Measurements from ENCODE around the gene ZBTB47.

ZBTB47 gene

DNA sequence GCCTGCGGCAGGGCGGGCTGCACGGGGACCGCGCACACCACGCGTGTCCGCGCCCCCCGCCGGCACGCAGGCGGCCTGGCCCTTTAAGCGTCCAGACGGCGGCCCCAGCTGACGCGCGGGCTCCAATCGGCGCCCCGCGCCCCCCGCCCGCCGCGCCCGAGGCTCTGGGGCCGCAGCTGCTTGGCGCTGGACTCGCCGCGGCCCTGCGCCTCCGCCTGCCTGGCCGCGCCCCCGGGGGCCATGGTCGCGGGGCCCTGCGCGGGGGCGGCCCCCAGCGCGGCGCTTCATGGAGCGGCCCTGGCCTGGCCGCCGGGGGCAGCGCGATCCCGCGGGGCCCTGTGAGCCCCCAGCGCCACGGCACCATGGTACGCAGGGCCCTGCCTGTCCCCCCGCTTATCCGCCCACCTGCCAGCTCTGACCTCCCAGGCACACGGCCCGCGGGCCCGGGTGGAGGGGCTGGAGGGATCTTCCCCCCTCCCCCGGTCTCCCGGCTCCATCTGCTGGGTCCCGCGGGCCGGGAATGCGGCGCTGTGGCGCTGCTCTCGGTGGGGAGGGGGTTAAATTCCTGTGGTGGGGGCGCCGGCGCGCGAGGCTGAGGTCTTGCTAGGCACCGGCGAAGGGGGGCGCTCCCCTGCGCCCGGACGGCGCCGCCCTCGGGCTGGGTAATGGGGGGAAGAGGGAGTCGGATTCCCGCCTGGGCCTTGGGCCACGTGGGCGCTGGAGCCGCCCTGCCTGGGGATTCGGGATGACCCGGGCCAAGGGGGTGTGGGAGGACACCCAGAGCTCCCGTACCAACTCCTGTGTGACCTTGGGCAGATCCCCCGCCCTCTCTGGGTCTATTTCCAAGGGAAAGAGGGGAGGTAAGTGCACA is 1.1 kb downstream of the ZBTB47 start:
- DNase-seq: no peak

DNA sequence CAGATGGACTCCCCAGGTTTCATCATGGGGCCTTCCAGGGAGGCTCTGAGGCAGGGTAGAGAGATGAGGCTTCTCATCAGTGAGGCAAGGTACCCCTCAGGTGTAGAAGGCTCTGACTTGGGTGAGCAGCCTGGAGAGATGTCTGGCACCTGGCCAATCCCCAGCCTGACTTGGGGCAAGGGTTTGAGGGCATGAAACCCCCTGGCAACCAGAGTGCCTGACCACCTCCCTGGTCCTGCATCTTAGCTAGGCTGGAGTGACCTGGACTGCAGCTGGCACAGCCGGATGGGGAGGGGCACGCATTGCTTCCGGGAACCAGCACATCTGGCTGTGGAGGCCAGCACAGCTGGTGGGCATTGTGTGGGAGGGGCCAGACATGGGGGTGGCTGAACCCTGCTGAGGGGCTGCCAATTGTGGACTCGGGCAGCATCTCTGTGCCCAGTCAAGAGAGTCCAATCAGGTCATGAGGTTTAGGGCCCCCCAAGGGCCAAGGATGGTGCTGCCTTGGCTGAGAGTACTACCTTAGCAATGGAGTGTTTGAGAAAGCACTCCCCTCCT is 1.9 kb downstream of the ZBTB47 start:
- no peak for DNase-seq

DNA sequence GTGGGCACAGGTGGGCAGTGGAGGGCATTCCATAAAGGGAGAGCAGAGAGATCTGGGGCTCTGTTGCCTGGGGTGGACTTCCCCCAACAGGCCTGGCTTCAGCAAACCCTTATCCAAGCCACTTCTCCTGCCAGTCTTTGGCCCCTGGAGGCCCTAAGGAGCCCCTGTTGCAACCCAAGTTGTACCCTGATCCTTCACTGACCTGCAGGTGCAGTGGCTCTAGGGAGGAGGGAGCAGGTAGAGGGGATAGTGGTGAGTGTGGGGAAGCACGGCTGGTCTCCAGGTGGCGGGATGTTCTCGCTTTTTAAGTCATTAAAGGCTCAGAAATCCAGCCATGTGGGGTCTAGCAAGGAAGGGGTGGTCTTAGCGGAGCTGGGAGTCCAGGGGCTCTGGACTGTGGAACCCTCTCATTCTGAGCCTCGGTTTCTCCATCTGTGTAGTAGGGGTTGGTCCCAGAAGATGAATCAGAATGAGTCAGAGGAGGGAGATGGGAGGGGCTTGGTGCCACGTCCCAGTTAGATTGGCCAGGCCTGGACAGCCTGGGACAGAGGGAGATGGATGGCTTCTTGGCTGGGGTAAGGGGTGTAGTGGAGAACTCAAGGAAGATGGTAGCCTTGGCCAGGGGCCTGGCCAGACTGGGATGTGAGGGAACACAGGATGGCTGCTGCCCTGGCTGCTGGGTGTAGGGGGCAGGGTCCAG is 2.6 kb downstream of the ZBTB47 start:
- no peak for DNase-seq

DNA sequence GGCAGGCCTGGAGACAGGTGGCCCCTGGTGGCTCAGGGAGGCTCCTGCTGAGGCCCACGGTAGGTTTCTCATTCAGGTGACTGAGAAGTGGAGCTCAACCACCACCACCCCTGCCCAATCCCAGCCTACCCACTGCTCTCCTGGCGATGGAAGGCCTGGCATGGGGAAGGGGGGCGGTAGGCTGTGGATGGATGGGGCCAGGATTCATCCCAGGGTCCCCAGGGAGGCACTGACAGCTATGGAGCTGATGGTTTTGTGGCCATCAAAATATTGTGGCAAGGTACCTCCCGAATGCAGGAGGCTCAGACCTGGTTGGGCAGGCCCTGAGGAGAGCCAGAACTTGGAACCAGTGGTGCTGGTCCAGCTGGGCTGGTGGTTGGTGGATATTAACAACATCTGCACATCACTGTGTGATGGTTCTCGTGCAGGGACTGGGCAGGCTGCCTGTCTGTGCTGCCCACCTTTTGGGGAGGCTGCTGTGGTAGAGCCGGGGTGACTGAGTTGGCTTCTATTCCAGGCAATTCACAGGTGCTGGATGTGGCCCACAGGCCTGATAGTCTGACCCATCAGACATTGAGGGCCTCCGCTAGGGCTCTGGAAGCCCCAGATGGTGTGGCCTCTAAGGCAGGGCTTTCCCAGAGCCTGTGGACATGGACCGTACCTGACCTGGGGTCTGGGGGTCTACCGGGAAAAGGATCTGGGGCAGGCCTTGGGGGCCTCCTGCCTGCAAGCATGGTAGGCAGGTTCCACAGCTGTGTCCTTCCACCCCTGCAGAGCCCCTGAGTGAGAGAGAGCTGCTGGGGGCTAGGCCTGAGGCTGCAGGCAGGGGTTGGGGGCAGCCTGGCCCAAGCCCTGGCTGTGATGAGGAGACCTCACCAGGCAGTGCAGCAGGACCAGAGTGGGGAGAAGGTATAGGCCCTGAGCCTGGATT is 3.4 kb downstream of the ZBTB47 start:
- DNase-seq: no peak

GRCh38 chr3:42657675-42658074 is 4.2 kb downstream of the ZBTB47 start:
- DNase-seq: no peak

GRCh38 chr3:42658091-42658770 is 4.7 kb downstream of the ZBTB47 start:
- no peak for DNase-seq

GRCh38 chr3:42658771-42659390 is 5.4 kb downstream of the ZBTB47 start:
- no peak for DNase-seq

DNA sequence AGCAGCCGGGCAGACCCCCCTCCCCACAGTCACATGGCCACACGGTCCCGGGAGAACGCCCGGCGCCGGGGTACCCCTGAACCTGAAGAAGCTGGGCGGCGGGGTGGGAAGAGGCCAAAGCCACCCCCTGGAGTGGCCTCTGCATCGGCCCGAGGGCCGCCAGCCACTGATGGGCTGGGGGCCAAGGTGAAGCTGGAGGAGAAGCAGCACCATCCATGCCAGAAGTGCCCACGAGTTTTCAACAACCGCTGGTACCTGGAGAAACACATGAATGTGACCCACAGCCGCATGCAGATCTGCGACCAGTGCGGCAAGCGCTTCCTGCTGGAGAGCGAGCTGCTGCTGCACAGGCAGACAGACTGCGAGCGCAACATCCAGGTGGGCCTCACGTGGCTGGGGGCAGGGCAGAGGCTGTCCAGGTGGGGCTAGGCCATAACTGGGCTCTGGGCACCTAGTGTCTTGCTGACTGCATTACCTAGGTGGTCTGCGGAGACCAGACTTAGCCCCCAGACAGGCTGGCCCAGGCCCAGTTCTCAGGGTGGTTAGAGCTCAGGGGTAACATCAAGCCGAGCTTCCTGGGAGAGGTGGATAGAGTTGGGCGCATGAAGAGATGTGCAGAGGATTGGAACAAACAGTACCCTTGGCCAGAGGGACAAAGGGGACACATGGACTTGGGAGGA is 6.1 kb downstream of the ZBTB47 start:
- no peak for DNase-seq

GRCh38 chr3:42660131-42660715 is 6.7 kb downstream of the ZBTB47 start:
- no peak for DNase-seq

DNA sequence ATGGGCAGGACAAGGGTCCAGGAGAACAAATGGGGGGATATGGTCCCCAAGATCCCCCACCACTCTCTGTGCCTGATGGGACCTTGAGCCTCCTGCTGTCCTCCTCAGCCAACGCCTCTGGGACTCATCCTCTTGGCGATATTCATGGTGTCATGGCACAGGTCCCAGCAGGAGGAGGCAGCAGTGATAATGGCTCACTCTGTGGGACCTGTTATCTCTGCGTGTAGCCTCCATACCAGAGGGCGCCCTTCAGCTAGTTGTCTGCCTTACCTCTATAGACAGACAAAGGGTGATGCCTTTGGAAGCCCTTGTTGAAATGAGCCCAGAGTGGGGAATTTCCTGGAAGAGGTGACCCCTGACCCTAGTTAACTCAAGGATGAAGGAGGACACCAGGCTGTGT is 7.4 kb downstream of the ZBTB47 start:
- DNase-seq: no peak

- DNase-seq: no peak
Observed at GRCh38 chr3:42661593-42662022, 8.1 kb downstream of the ZBTB47 start.

- no peak for DNase-seq
Observed at GRCh38 chr3:42662037-42662812, 8.7 kb downstream of the ZBTB47 start.

DNA sequence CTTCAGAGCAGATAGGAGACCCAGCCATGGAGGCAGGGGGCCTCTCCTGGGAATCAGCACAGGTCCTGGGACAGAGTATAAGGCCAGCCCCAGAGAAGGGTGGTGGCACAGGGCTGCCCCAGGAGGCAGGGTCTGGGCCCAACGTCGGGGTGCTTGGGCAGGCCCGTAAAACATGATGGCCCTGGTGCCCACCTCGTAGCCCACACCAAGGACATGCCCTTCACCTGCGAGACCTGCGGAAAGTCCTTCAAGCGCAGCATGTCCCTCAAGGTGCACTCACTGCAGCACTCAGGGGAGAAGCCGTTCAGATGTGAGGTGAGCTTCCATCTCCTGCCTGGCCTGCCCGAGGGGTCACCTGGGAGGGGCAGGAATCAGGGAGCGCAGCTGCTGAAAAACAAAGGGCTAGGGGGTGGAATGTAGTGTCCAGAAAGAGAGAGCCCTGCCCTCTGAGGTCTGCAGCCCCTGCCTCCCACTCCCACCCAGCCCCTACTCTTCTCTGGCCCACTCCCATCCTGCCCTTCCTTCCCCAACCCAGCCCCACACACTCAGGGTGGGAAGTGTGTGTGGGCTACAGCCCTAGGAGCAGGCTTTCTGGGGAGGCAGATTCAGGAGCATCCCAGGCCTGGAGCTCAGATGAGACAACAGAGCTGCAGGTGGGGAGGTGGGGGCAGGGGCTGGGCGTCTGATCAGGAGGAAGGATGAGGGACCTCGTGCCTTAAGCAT is 9.5 kb downstream of the ZBTB47 start:
- DNase-seq: no peak

DNA sequence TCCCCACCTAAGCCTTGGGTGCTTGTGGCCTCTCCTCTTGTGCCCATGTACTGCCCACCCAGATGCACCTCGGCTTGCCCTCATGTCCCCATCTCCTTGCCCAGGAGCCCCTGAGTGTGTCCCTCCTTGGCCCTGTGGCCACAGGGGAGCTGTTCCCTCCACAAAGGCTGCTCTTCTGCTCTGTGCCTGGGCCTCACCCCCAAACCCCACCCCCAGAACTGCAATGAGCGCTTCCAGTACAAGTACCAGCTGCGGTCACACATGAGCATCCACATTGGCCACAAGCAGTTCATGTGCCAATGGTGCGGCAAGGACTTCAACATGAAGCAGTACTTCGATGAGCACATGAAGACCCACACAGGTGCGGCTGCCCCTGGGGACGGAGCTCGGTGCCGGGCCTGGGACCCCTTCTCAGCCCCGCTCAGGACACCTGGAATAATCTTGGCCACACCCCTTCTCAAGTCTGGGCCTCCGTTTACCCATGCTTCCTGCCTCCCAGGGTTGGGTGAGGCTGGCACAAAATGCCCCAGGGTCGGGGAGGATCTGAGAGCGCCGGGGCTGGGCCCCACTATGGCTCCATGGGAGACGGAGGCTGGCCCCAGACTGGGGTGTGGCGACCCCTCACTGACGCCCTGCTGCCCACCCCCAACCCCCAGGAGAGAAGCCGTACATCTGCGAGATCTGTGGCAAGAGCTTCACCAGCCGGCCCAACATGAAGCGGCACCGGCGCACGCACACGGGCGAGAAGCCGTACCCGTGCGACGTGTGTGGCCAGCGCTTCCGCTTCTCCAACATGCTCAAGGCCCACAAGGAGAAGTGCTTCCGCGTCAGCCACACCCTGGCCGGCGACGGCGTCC is 10.3 kb downstream of the ZBTB47 start:
- no peak for DNase-seq

DNA sequence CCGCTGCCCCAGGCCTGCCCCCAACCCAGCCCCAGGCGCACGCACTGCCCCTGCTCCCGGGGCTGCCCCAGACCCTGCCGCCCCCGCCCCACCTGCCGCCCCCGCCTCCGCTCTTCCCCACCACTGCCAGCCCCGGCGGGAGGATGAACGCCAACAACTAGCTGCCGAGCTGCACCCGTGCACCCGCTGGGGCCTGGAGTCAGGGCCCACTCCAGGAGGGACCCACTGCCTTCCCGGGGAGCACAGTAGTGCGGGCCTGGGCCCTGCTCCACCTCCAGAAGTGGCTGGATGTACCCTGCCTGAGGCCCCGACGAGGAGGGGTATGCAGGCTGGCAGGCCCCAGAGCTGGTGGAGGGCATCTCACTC is 10.9 kb downstream of the ZBTB47 start:
- no peak for DNase-seq

DNA sequence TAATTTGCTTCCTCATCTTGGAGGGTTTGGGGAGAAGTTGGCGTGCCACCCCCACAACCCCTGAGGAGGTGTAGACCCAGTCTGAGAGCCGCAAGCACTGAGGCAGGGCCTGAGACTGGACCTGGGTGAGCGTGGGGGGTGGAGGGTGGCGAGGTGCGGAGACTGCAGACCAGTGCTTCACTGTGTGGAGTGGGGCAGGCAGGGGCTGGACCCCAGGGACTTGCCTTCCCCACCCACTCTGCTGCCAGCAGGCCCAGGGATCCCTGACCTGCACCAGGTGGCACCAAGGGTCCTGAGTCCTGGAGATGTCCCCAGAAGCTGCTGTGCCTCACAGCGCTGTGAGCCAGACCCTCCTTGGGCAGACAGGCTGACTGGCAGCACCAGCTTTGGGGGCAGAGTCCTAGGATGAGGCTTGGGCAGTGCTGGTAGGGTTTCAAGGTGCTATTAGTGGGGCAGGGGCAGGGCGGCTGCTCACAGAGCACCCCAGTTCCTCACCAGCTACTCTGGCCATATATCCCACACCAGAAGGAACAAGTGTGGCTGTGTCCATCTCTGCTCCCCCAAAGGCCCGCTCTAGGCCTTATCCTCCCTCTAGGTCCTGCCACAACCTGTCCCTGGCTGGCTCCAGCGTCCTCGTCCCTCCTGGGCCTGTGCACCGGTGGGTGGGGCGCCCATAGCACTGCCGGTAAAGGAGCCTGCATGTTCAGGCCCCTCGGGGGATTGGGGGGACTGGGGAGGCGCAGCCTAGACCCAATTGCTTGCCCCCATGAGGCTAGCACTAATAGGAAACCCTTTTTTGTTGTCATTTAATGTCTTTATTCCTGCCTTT is 11.8 kb downstream of the ZBTB47 start:
- DNase-seq: no peak

DNA sequence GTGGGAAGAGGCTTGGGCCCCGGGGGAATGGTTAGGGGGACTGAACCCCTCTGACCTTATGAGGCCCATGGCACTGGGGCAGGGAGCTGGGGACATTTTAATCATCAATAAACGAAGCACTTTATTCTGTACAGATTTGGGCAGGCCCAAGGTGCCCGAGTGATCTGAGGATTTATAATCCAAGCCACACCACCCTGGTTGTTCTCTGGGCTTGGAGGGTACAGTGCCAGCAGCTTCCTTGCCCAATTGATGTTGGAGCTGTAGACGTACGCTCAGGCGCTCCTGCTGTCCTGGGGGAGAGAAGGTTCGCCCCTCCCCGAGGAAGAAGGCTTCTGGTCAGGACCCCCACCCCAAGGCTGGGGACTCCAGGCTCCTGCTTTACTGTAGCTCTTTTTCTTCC is 12.5 kb downstream of the ZBTB47 start:
- DNase-seq: no peak

Data from bone marrow (tissue), 2 donors.